MCF 10A (cell line): ENCODE data around the gene ANKMY1. TPM values are rescaled to one million over a fixed set of nuclear protein-coding genes. Genes with fewer than 3 reads are reported as not detected.
"Not testable (repeated sequence)": the region's sequence is repeated elsewhere in the genome, so short reads cannot be mapped to it uniquely, and the experiment has no call there.

Experiments
- BruUV-seq: library from RNA; stranded (reverse); fragments of 400-500 nt; replicated peaks from 2 replicates; lab custom pipeline; 2021; lab: Mats Ljungman, UMichigan
- CTCF ChIA-PET: fragments of 300-600 bp; sonication (Branson Sonifier 250); formaldehyde crosslinking; extraction: SDS; loops from one replicate; lab custom pipeline; 2021; ENCODE audit warnings: antibody characterized with exemption, inconsistent platforms; lab: Yijun Ruan, JAX
- POLR2A ChIA-PET: fragments of 300-600, 350-650 bp; sonication (Branson Sonifier 250); formaldehyde crosslinking; extraction: SDS; loops from one replicate; lab custom pipeline; 2020; ENCODE audit warnings: antibody characterized with exemption, inconsistent platforms; lab: Yijun Ruan, JAX
- DNase-seq: peaks from one replicate; pipeline ENCODE4 v3.0.0-alpha.2; 2018; ENCODE audit not compliant: unreplicated experiment
- H3K27ac Mint-ChIP-seq: one replicate; pipeline ENCODE4 v1.8.0; 2022; ENCODE audit warnings: mild to moderate bottlenecking, low read depth, mixed read lengths; ENCODE audit not compliant: unreplicated experiment
- H3K27me3 Mint-ChIP-seq: one replicate; pipeline ENCODE4 v1.8.0; 2022; ENCODE audit warnings: mixed read lengths; ENCODE audit not compliant: insufficient read depth, unreplicated experiment
- H3K36me3 Mint-ChIP-seq: one replicate; pipeline ENCODE4 v1.8.0; 2022; ENCODE audit warnings: mild to moderate bottlenecking, moderate library complexity, mixed read lengths; ENCODE audit not compliant: insufficient read depth, unreplicated experiment
- H3K4me1 Mint-ChIP-seq: one replicate; pipeline ENCODE4 v1.8.0; 2022; ENCODE audit warnings: mixed read lengths; ENCODE audit not compliant: insufficient read depth, unreplicated experiment
- H3K4me3 Mint-ChIP-seq: one replicate; pipeline ENCODE4 v1.8.0; 2022; ENCODE audit warnings: mild to moderate bottlenecking, moderate library complexity, mixed read lengths; ENCODE audit not compliant: unreplicated experiment
- H3K9me3 Mint-ChIP-seq: one replicate; pipeline ENCODE4 v1.8.0; 2022; ENCODE audit warnings: mixed read lengths; ENCODE audit not compliant: unreplicated experiment
- CTCF ChIP-seq: fragments of 200-600 bp; IDR thresholded peaks from one replicate; pipeline ENCODE4 v1.8.0; 2022; ENCODE audit warnings: antibody characterized with exemption, mild to moderate bottlenecking; ENCODE audit not compliant: unreplicated experiment
- intact Hi-C: fragments of 100-400 bp; cut with micrococcal nuclease; formaldehyde crosslinking; loops from 2 replicates; pipeline ENCODE4 v1.14.1; 2022
- total RNA-seq: library from RNA; stranded (reverse); gene quantifications from 2 replicates; pipeline ENCODE4 v1.2.3, GENCODE V29; 2022

ANKMY1 gene
- total RNA-seq, 1 experiment from 2014 or later = 22.2 TPM

- DNase-seq = no peak
- ChIA-PET POLR2A (interaction anchor here (0.7 to 10.7 kb wide), 3 partner anchors 16 to 115 kb away, joined by 4 to 275 read pairs (median 79); partner anchors contain the start of gene CAPN10), CTCF (interaction anchor here (0.7 to 5.7 kb wide), 3 partner anchors 17 to 24 kb away, joined by 3 to 52 read pairs (median 3); partner anchors contain the start of gene CAPN10)
- peak overlapping the region; percentile 21 for H3K4me3 Mint-ChIP-seq
- intact Hi-C loops = no loop called here
- peaks cover 18% of the 10 kb centered on the region for H3K36me3 Mint-ChIP-seq
- H3K27me3 Mint-ChIP-seq = no peaks in the 10 kb centered on the region
- no peak overlapping the region for H3K27ac Mint-ChIP-seq
- H3K9me3 Mint-ChIP-seq = no peaks in the 10 kb centered on the region
- peaks cover 34% of the 10 kb centered on the region for H3K4me1 Mint-ChIP-seq
- BruUV-seq = no TSS peak
- no peak for TF ChIP-seq CTCF
Observed at GRCh38 chr2:240563951-240564560, 6.3 kb upstream of the ANKMY1 start.

GRCh38 chr2:240563231-240563630 is 5.4 kb upstream of the ANKMY1 start:
- H3K9me3 Mint-ChIP-seq, BruUV-seq, H3K27me3 Mint-ChIP-seq, DNase-seq, H3K4me3 Mint-ChIP-seq, H3K27ac Mint-ChIP-seq, intact Hi-C loops: not testable (repeated sequence)
- Mint-ChIP-seq H3K36me3 (peaks cover 18% of the 10 kb centered on the region), H3K4me1 (peaks cover 42% of the 10 kb centered on the region)
- CTCF ChIA-PET = interaction anchor here (0.6 to 5.7 kb wide), 4 partner anchors 18 to 298 kb away, joined by 3 to 52 read pairs (median 7); partner anchors contain the start of gene CAPN10
- POLR2A ChIA-PET = interaction anchor here (4.9 to 10.7 kb wide), 2 partner anchors 17 to 23 kb away, joined by 79 to 275 read pairs; partner anchors contain the start of gene CAPN10

- intact Hi-C loops = no loop called here
Observed at GRCh38 chr2:240561325-240561971, 3.7 kb upstream of the ANKMY1 start.

More at GRCh38 chr2:240561325-240561971, 3.7 kb upstream of the ANKMY1 start:
- peak; percentile 42 for DNase-seq
- H3K4me3 Mint-ChIP-seq = peak overlapping the region; percentile 80
- ChIA-PET CTCF (interaction anchor here (2.9 kb wide), 1 partner anchor 48 kb away, joined by 11 read pairs; no protein-coding TSS in a partner anchor), POLR2A (interaction anchor here (0.6 to 10.7 kb wide), 12 partner anchors 8 to 541 kb away, joined by 3 to 275 read pairs (median 4); partner anchors contain the start of genes CAPN10, GPC1, MTERF4 and NDUFA10)
- no peak for TF ChIP-seq CTCF
- peaks cover 24% of the 10 kb centered on the region for H3K36me3 Mint-ChIP-seq
- peaks cover 38% of the 10 kb centered on the region for H3K4me1 Mint-ChIP-seq
- no peaks in the 10 kb centered on the region for H3K27me3 Mint-ChIP-seq
- TSS peak; percentile 84 for BruUV-seq
- H3K27ac Mint-ChIP-seq = peak overlapping the region; percentile 74
- H3K9me3 Mint-ChIP-seq = no peaks in the 10 kb centered on the region
